Measurements from ENCODE around the gene ZSCAN10. TPM values are rescaled to one million over a fixed set of nuclear protein-coding genes. Genes with fewer than 3 reads are reported as not detected.

The ZSCAN10 gene
- total RNA-seq, 2 experiments from 2014 or later: 0.19 TPM; not detected in 1

- H3K27me3 Mint-ChIP-seq: peaks cover 27% of the 10 kb centered on the region
- no peaks in the 10 kb centered on the region for H3K36me3 Mint-ChIP-seq
- DNase-seq: no peak
- peaks cover 26% of the 10 kb centered on the region for H3K4me1 Mint-ChIP-seq (ENCODE audit: low read depth)
- intact Hi-C loops (cut with micrococcal nuclease): no loop called here
- ChIA-PET POLR2A (interaction anchor here (1.3 kb wide), 1 partner anchor 16 kb away, joined by 5 read pairs; no protein-coding TSS in a partner anchor), CTCF (interaction anchor here (1.5 to 6.2 kb wide), 6 partner anchors 11 to 82 kb away, joined by 4 to 89 read pairs (median 12); partner anchors contain the start of gene IL32)
- no peak overlapping the region for H3K27ac Mint-ChIP-seq
- H3K9me3 Mint-ChIP-seq: no peaks in the 10 kb centered on the region
- H3K4me3 Mint-ChIP-seq: no peak overlapping the region
These were observed 51.7 kb downstream of the ZSCAN10 start for GRCh38 chr16:3047387-3047720.

GRCh38 chr16:3046641-3047386 lies 52.3 kb downstream of the ZSCAN10 start:
- CTCF ChIA-PET: interaction anchor here (1.8 to 6.2 kb wide), 4 partner anchors 12 to 83 kb away, joined by 8 to 89 read pairs (median 16); no protein-coding TSS in a partner anchor
- DNase-seq: no peak
- POLR2A ChIA-PET: interaction anchor here (1.0 to 1.3 kb wide), 2 partner anchors 15 kb away, joined by 3 to 5 read pairs; no protein-coding TSS in a partner anchor
- H3K4me1 Mint-ChIP-seq (ENCODE audit: low read depth): peaks cover 23% of the 10 kb centered on the region
- intact Hi-C loops (cut with micrococcal nuclease): no loop called here
- no peaks in the 10 kb centered on the region for H3K36me3 Mint-ChIP-seq
- H3K27ac Mint-ChIP-seq: no peak overlapping the region
- H3K9me3 Mint-ChIP-seq: no peaks in the 10 kb centered on the region
- H3K27me3 Mint-ChIP-seq: peaks cover 27% of the 10 kb centered on the region
- H3K4me3 Mint-ChIP-seq: no peak overlapping the region

GRCh38 chr16:3045758-3046640 lies 53.1 kb downstream of the ZSCAN10 start, which contains the start of gene MMP25:
MMP25 (plus strand) TSS chr16:3046561; CDS start chr16:3046918, 357 bp downstream.
- Mint-ChIP-seq H3K9me3 (no peaks in the 10 kb centered on the region), H3K27ac (no peak within 1 kb of the TSS), H3K36me3 (no peaks in the 10 kb centered on the region), H3K27me3 (peaks cover 29% of the 10 kb centered on the region), H3K4me1 (ENCODE audit: low read depth) (peaks cover 16% of the 10 kb centered on the region), H3K4me3 (peak within 1 kb of the TSS; percentile 68)
- CTCF ChIA-PET: interaction anchor here (1.0 to 2.2 kb wide), 4 partner anchors 11 to 17 kb away, joined by 3 to 16 read pairs (median 9); no protein-coding TSS in a partner anchor
- intact Hi-C loops (cut with micrococcal nuclease): no loop called here
- POLR2A ChIA-PET: interaction anchor here (1.0 to 1.1 kb wide), 2 partner anchors 15 to 89 kb away, joined by 3 read pairs; partner anchors contain the start of gene ZNF213
- DNase-seq: no peak

GRCh38 chr16:3044708-3045107 lies 54.4 kb downstream of the ZSCAN10 start:
- ChIA-PET POLR2A (no interaction called here), CTCF (interaction anchor here (2.2 kb wide), 1 partner anchor 13 kb away, joined by 16 read pairs; no protein-coding TSS in a partner anchor)
- Mint-ChIP-seq H3K4me1 (ENCODE audit: low read depth) (peaks cover 15% of the 10 kb centered on the region), H3K4me3 (peak overlapping the region; percentile 68), H3K36me3 (no peaks in the 10 kb centered on the region), H3K27me3 (peaks cover 33% of the 10 kb centered on the region), H3K9me3 (no peaks in the 10 kb centered on the region), H3K27ac (no peak overlapping the region)
- intact Hi-C loops (cut with micrococcal nuclease): no loop called here
- DNase-seq: no peak

GRCh38 chr16:3042376-3042775 lies 56.7 kb downstream of the ZSCAN10 start:
- POLR2A ChIA-PET: no interaction called here

GRCh38 chr16:3038896-3039295 lies 60.2 kb downstream of the ZSCAN10 start:
- peaks cover 52% of the 10 kb centered on the region for H3K27me3 Mint-ChIP-seq
- intact Hi-C loops (cut with micrococcal nuclease): no loop called here
- no peaks in the 10 kb centered on the region for H3K36me3 Mint-ChIP-seq
- ChIA-PET CTCF (interaction anchor here (2.8 to 3.5 kb wide), 2 partner anchors 10 to 20 kb away, joined by 16 to 32 read pairs; no protein-coding TSS in a partner anchor), POLR2A (interaction anchor here (0.5 to 1.7 kb wide), 3 partner anchors 13 to 107 kb away, joined by 3 to 4 read pairs (median 3); partner anchors contain the start of gene IL32)
- peaks cover 14% of the 10 kb centered on the region for H3K4me1 Mint-ChIP-seq (ENCODE audit: low read depth)
- no peaks in the 10 kb centered on the region for H3K9me3 Mint-ChIP-seq
- DNase-seq: no peak
- no peak overlapping the region for H3K4me3 Mint-ChIP-seq
- H3K27ac Mint-ChIP-seq: no peak overlapping the region

More at GRCh38 chr16:3042376-3042775, 56.7 kb downstream of the ZSCAN10 start:
- no peak overlapping the region for H3K27ac Mint-ChIP-seq
- CTCF ChIA-PET: interaction anchor here (0.9 to 3.7 kb wide), 4 partner anchors 12 to 87 kb away, joined by 3 to 60 read pairs (median 9); no protein-coding TSS in a partner anchor
- DNase-seq: no peak
- no peaks in the 10 kb centered on the region for H3K36me3 Mint-ChIP-seq
- peaks cover 50% of the 10 kb centered on the region for H3K27me3 Mint-ChIP-seq
- intact Hi-C loops (cut with micrococcal nuclease): no loop called here
- H3K9me3 Mint-ChIP-seq: no peaks in the 10 kb centered on the region
- no peak overlapping the region for H3K4me3 Mint-ChIP-seq
- peaks cover 13% of the 10 kb centered on the region for H3K4me1 Mint-ChIP-seq (ENCODE audit: low read depth)

Other genes starting within 250 kb of the ZSCAN10 start
- under 1 TPM; 0.24 to 0.38 TPM for gene PRSS22, start 241.1 kb downstream of the ZSCAN10 start, total RNA-seq
- 10 to 100 TPM; 19.1 to 19.4 TPM for gene FLYWCH2, start 216.1 kb downstream of the ZSCAN10 start, total RNA-seq
- gene FLYWCH1, start 187.4 kb downstream of the ZSCAN10 start, total RNA-seq: 10 to 100 TPM; 49.2 to 52.2 TPM
- gene KREMEN2, start 135.0 kb downstream of the ZSCAN10 start, total RNA-seq: not detected
- 10 to 100 TPM; 37.0 to 37.9 TPM for gene PAQR4, start 129.9 kb downstream of the ZSCAN10 start, total RNA-seq
- gene PKMYT1, start 118.8 kb downstream of the ZSCAN10 start, total RNA-seq: 100 to 1,000 TPM; 123 to 134 TPM
- gene CLDN9, start 86.4 kb downstream of the ZSCAN10 start, total RNA-seq: not detected
- not detected for gene CLDN6, start 81.1 kb downstream of the ZSCAN10 start, total RNA-seq
- 1 to 10 TPM; 6.5 to 8.6 TPM for gene TNFRSF12A, start 78.9 kb downstream of the ZSCAN10 start, total RNA-seq
- gene HCFC1R1, start 75.4 kb downstream of the ZSCAN10 start, total RNA-seq: 10 to 100 TPM; 31.8 to 32.8 TPM
- 10 to 100 TPM; 41.2 to 42.7 TPM for gene THOC6, start 75.3 kb downstream of the ZSCAN10 start, total RNA-seq
- under 1 TPM; 0.40 to 0.46 TPM for gene BICDL2, start 62.4 kb downstream of the ZSCAN10 start, total RNA-seq
- 1 to 10 TPM; 2.2 TPM for gene MMP25, start 52.7 kb downstream of the ZSCAN10 start, total RNA-seq
- gene IL32, start 33.7 kb downstream of the ZSCAN10 start, total RNA-seq: 1,000 to 10,000 TPM; 2,504 to 2,532 TPM
- gene ZNF205, start 13.3 kb upstream of the ZSCAN10 start, total RNA-seq: under 1 TPM in 1 of 2 experiments, not detected in 1; 0.21 TPM
- gene ZNF213, start 35.7 kb upstream of the ZSCAN10 start, total RNA-seq: 1 to 10 TPM; 9.0 TPM
- not detected for gene OR1F1, start 88.9 kb upstream of the ZSCAN10 start, total RNA-seq
- gene ZNF200, start 135.9 kb upstream of the ZSCAN10 start, total RNA-seq: 10 to 100 TPM; 10.6 to 11.5 TPM
- gene MEFV, start 157.3 kb upstream of the ZSCAN10 start, total RNA-seq: under 1 TPM; 0.07 to 0.17 TPM
- gene ZNF263, start 184.2 kb upstream of the ZSCAN10 start, total RNA-seq: 10 to 100 TPM; 13.2 to 13.5 TPM
- 1 to 10 TPM; 3.3 to 3.4 TPM for gene TIGD7, start 206.1 kb upstream of the ZSCAN10 start, total RNA-seq
- gene ZNF75A, start 206.2 kb upstream of the ZSCAN10 start, total RNA-seq: 10 to 100 TPM; 19.3 to 20.0 TPM

Data from activated CD4-positive, alpha-beta memory T cell treated with anti-CD3 and anti-CD28 coated beads for 36 hours (primary cell).